HEK293 (cell line): ENCODE data around the gene INSL3.

Source experiments
- ELK4 ChIP-seq: IDR thresholded peaks from 2 replicates; pipeline ENCODE4 v1.6.1; 2011; ENCODE audit warnings: mild to moderate bottlenecking, low read depth, low read length, borderline replicate concordance
- GFI1B ChIP-seq: fragments of 450-650 bp; formaldehyde crosslinking; IDR thresholded peaks from 2 replicates; pipeline ENCODE4 v1.5.1; 2016; ENCODE audit warnings: missing biosample characterization, missing genetic modification characterization
- GLIS1 ChIP-seq: fragments of 450-650 bp; formaldehyde crosslinking; IDR thresholded peaks from 2 replicates; pipeline ENCODE4 v1.5.1; 2016; ENCODE audit warnings: missing biosample characterization, missing genetic modification characterization
- IKZF3 ChIP-seq: fragments of 450-650 bp; IDR thresholded peaks from 2 replicates; pipeline ENCODE4 v1.5.0; 2018; ENCODE audit warnings: missing biosample characterization, mild to moderate bottlenecking, missing genetic modification characterization, moderate library complexity
- KLF8 ChIP-seq: fragments of 450-650 bp; formaldehyde crosslinking; IDR thresholded peaks from 2 replicates; pipeline ENCODE4 v1.5.1; 2016; ENCODE audit warnings: missing biosample characterization, missing genetic modification characterization
- SP2 ChIP-seq: fragments of 450-650 bp; formaldehyde crosslinking; IDR thresholded peaks from 2 replicates; pipeline ENCODE4 v1.5.1; 2016; ENCODE audit warnings: missing biosample characterization, missing genetic modification characterization
- ZBTB10 ChIP-seq: fragments of 450-650 bp; formaldehyde crosslinking; IDR thresholded peaks from 2 replicates; pipeline ENCODE4 v1.5.1; 2016; ENCODE audit warnings: missing biosample characterization, missing genetic modification characterization
- ZBTB11 ChIP-seq: fragments of 450-650 bp; formaldehyde crosslinking; conservative IDR thresholded peaks from 2 replicates; pipeline ENCODE4 v1.5.1; 2016; ENCODE audit warnings: low read depth, missing biosample characterization, missing genetic modification characterization
- ZBTB21 ChIP-seq: fragments of 450-650 bp; formaldehyde crosslinking; IDR thresholded peaks from 2 replicates; pipeline ENCODE4 v1.5.1; 2017; ENCODE audit warnings: missing biosample characterization, missing genetic modification characterization
- ZBTB26 ChIP-seq: fragments of 450-650 bp; formaldehyde crosslinking; optimal IDR thresholded peaks from 2 replicates; pipeline ENCODE3; 2016; ENCODE audit warnings: missing biosample characterization, mild to moderate bottlenecking, missing genetic modification characterization
- ZNF148 ChIP-seq: fragments of 450-650 bp; formaldehyde crosslinking; IDR thresholded peaks from 2 replicates; pipeline ENCODE4 v1.5.0; 2017; ENCODE audit warnings: missing biosample characterization, missing genetic modification characterization, borderline replicate concordance
- ZNF174 ChIP-seq: fragments of 450-650 bp; formaldehyde crosslinking; IDR thresholded peaks from 2 replicates; pipeline ENCODE4 v1.5.0; 2017; ENCODE audit warnings: missing biosample characterization, mild to moderate bottlenecking, missing genetic modification characterization
- ZNF18 ChIP-seq: fragments of 450-650 bp; formaldehyde crosslinking; IDR thresholded peaks from 2 replicates; pipeline ENCODE4 v1.5.1; 2016; ENCODE audit warnings: missing biosample characterization, missing genetic modification characterization
- ZNF19 ChIP-seq: fragments of 450-650 bp; formaldehyde crosslinking; IDR thresholded peaks from 2 replicates; pipeline ENCODE4; 2016; ENCODE audit warnings: missing biosample characterization, missing genetic modification characterization, low read depth
- ZNF221 ChIP-seq: fragments of 450-650 bp; formaldehyde crosslinking; IDR thresholded peaks from 2 replicates; pipeline ENCODE4 v1.5.1; 2017; ENCODE audit warnings: missing biosample characterization, missing genetic modification characterization, borderline replicate concordance
- ZNF302 ChIP-seq: fragments of 450-650 bp; formaldehyde crosslinking; IDR thresholded peaks from 2 replicates; pipeline ENCODE4 v1.5.1; 2016; ENCODE audit warnings: missing biosample characterization, missing genetic modification characterization, low read depth
- ZNF404 ChIP-seq: fragments of 450-650 bp; formaldehyde crosslinking; IDR thresholded peaks from 2 replicates; pipeline ENCODE4 v1.5.1; 2017; ENCODE audit warnings: missing biosample characterization, missing genetic modification characterization
- ZNF521 ChIP-seq: fragments of 450-650 bp; formaldehyde crosslinking; IDR thresholded peaks from 2 replicates; pipeline ENCODE4 v1.5.1; 2017; ENCODE audit warnings: missing biosample characterization, mild to moderate bottlenecking, missing genetic modification characterization
- ZNF530 ChIP-seq: fragments of 450-650 bp; formaldehyde crosslinking; IDR thresholded peaks from 2 replicates; pipeline ENCODE4 v1.5.1; 2016; ENCODE audit warnings: low read depth, missing biosample characterization, missing genetic modification characterization
- ZNF621 ChIP-seq: fragments of 450-650 bp; formaldehyde crosslinking; IDR thresholded peaks from 2 replicates; pipeline ENCODE4 v1.5.1; 2017; ENCODE audit warnings: missing biosample characterization, missing genetic modification characterization
- ZNF692 ChIP-seq: fragments of 450-650 bp; formaldehyde crosslinking; IDR thresholded peaks from 2 replicates; pipeline ENCODE4 v1.5.1; 2016; ENCODE audit warnings: missing biosample characterization, missing genetic modification characterization
- ZNF707 ChIP-seq: fragments of 450-650 bp; formaldehyde crosslinking; IDR thresholded peaks from 2 replicates; pipeline ENCODE4 v1.5.1; 2016; ENCODE audit warnings: missing biosample characterization, missing genetic modification characterization
- ZSCAN30 ChIP-seq: fragments of 450-650 bp; IDR thresholded peaks from 2 replicates; pipeline ENCODE4 v1.5.1; 2018; ENCODE audit warnings: missing biosample characterization, mild to moderate bottlenecking, missing genetic modification characterization, moderate library complexity

The INSL3 gene

GRCh38 chr19:17830567-17831418 lies 9.5 kb upstream of the INSL3 start (continued):
- TF ChIP-seq ZNF148 = no peak
- no peak for TF ChIP-seq ZNF621 (tag by site-specific recombination)
- TF ChIP-seq ELK4 = no peak
- peak; percentile 30 for TF ChIP-seq GLIS1 (tag by site-specific recombination)
- TF ChIP-seq ZNF404 (tag by site-specific recombination) = no peak
- no peak for TF ChIP-seq ZNF521 (tag by site-specific recombination)
- no peak for TF ChIP-seq ZBTB26 (tag by site-specific recombination)
- TF ChIP-seq GFI1B (tag by site-specific recombination) = no peak
- no peak for TF ChIP-seq ZNF302 (tag by site-specific recombination)
- TF ChIP-seq SP2 = peak; percentile 57
- peak; percentile 82 for TF ChIP-seq IKZF3 (tag by site-specific recombination)
- no peak for TF ChIP-seq ZSCAN30 (tag by site-specific recombination)
- no peak for TF ChIP-seq ZNF707 (tag by site-specific recombination)
- no peak; the same call in 1 of the 2 replicates for TF ChIP-seq KLF8
- no peak for TF ChIP-seq ZNF19 (tag by site-specific recombination)
- no peak for TF ChIP-seq ZBTB11 (tag by site-specific recombination)
- TF ChIP-seq ZNF692 (tag by site-specific recombination) = no peak
- no peak for TF ChIP-seq ZNF18 (tag by site-specific recombination)
- no peak for TF ChIP-seq ZNF530 (tag by site-specific recombination)
- no peak for TF ChIP-seq ZNF174 (tag by site-specific recombination)
- peak; percentile 61; the same call in 1 of the 2 replicates for TF ChIP-seq ZBTB10
- TF ChIP-seq ZBTB21 = no peak
- no peak for TF ChIP-seq ZNF221
